GM19455 (cell line): Measurements from ENCODE around the gene MED25.

ENCODE experiments used
- ATAC-seq: cut with Tn5 transposase; IDR thresholded peaks from one replicate; pipeline ENCODE4 v1.9.1; 2021; ENCODE audit not compliant: unreplicated experiment

The MED25 gene

GRCh38 chr19:49798574-49798973, 19.5 kb upstream of the MED25 start:
- no peak for ATAC-seq

- ATAC-seq, result no peak
These were observed 18.8 kb upstream of the MED25 start for GRCh38 chr19:49799271-49799797.

- no peak for ATAC-seq
These were observed 18.2 kb upstream of the MED25 start for GRCh38 chr19:49799798-49800376.

- ATAC-seq, result no peak
These were observed 17.3 kb upstream of the MED25 start for GRCh38 chr19:49800771-49801170.

GRCh38 chr19:49801401-49801888, 16.6 kb upstream of the MED25 start:
- no peak for ATAC-seq

GRCh38 chr19:49801966-49802661, 16.0 kb upstream of the MED25 start:
- no peak for ATAC-seq

- ATAC-seq, result no peak
These were observed 15.1 kb upstream of the MED25 start for GRCh38 chr19:49802836-49803528.

- no peak for ATAC-seq
These were observed 14.6 kb upstream of the MED25 start for GRCh38 chr19:49803529-49803856.

GRCh38 chr19:49805822-49806619, 12.1 kb upstream of the MED25 start:
- ATAC-seq, result no peak

GRCh38 chr19:49806620-49806959, 11.5 kb upstream of the MED25 start:
- no peak for ATAC-seq

GRCh38 chr19:49807058-49807903, 10.8 kb upstream of the MED25 start:
- ATAC-seq, result no peak

GRCh38 chr19:49807904-49808675, 10.0 kb upstream of the MED25 start:
- ATAC-seq, result no peak

GRCh38 chr19:49808711-49809159, 9.4 kb upstream of the MED25 start:
- no peak for ATAC-seq

GRCh38 chr19:49809160-49809940, 8.7 kb upstream of the MED25 start:
- ATAC-seq, result no peak

GRCh38 chr19:49809941-49810389, 8.1 kb upstream of the MED25 start:
- ATAC-seq, result no peak

- no peak for ATAC-seq
These were observed 6.8 kb upstream of the MED25 start for GRCh38 chr19:49811328-49811727.

GRCh38 chr19:49812452-49812996, 5.6 kb upstream of the MED25 start:
- no peak for ATAC-seq
